HUES64 (cell line): ENCODE results near the gene SPRYD7.
"Not testable (repeated sequence)": the region's sequence is repeated elsewhere in the genome, so short reads cannot be mapped to it uniquely, and the experiment has no call there.

ENCODE experiments used
- H3K27ac ChIP-seq: 2 replicates; pipeline ENCODE4 v1.7.0; 2013; ENCODE audit warnings: low read depth, low read length, inconsistent platforms
- H3K27me3 ChIP-seq: 2 replicates; pipeline ENCODE4 v1.6.1; 2013; ENCODE audit warnings: mild to moderate bottlenecking, low read length; ENCODE audit not compliant: insufficient read depth
- H3K36me3 ChIP-seq: 2 replicates; pipeline ENCODE4 v1.6.1; 2013; ENCODE audit warnings: mild to moderate bottlenecking, low read length; ENCODE audit not compliant: insufficient read depth
- H3K4me1 ChIP-seq: 2 replicates; pipeline ENCODE4 v1.6.1; 2013; ENCODE audit warnings: mild to moderate bottlenecking, low read length, moderate library complexity; ENCODE audit not compliant: insufficient read depth
- H3K4me3 ChIP-seq: 2 replicates; pipeline ENCODE4 v1.5.1; 2013; ENCODE audit warnings: mild to moderate bottlenecking, low read length, moderate library complexity
- H3K9ac ChIP-seq: 2 replicates; pipeline ENCODE4 v1.6.1; 2013; ENCODE audit warnings: mild to moderate bottlenecking, low read depth, low read length
- H3K9me3 ChIP-seq: 2 replicates; pipeline ENCODE4 v1.6.1; 2013; ENCODE audit warnings: low read depth, low read length; ENCODE audit not compliant: insufficient read depth
- WGBS: fragments of 150-250, 120-280 bp; methylation state at CpG from one replicate; pipeline ENCODE4 v1.1.7; 2013; ENCODE audit warnings: missing lambda C conversion rate; 5-methylcytosine and 5-hydroxymethylcytosine counted together

Gene SPRYD7

GRCh38 chr13:49932066-49932465, 4.1 kb downstream of the SPRYD7 start:
- H3K4me3 ChIP-seq: no peak overlapping the region
- no peaks in the 10 kb centered on the region for H3K9me3 ChIP-seq
- no peaks in the 10 kb centered on the region for H3K36me3 ChIP-seq
- no peak overlapping the region for H3K27ac ChIP-seq
- H3K27me3 ChIP-seq: peaks cover 3% of the 10 kb centered on the region; the same call in 1 of the 2 replicates
- WGBS: no CpG with 5 or more reads among the region's 2 CpGs
- H3K4me1 ChIP-seq: peaks cover 6% of the 10 kb centered on the region
- H3K9ac ChIP-seq: no peak overlapping the region

GRCh38 chr13:49927755-49928154, 8.4 kb downstream of the SPRYD7 start:
- H3K4me1 ChIP-seq: no peaks in the 10 kb centered on the region
- H3K27me3 ChIP-seq: no peaks in the 10 kb centered on the region
- H3K4me3 ChIP-seq: no peak overlapping the region
- H3K9me3 ChIP-seq: no peaks in the 10 kb centered on the region
- no peak overlapping the region for H3K27ac ChIP-seq
- 0 out of 2 replicates have a peak, but pooled peaks cover 2% of the 10 kb centered on the region for H3K36me3 ChIP-seq
- WGBS: 88% methylated on average over 2 of the region's 3 CpGs
- H3K9ac ChIP-seq: no peak overlapping the region

- WGBS: 86% methylated on average over 1 of the region's 2 CpGs
- H3K9me3 ChIP-seq: no peaks in the 10 kb centered on the region
- H3K27ac ChIP-seq: no peak overlapping the region
- no peaks in the 10 kb centered on the region for H3K4me1 ChIP-seq
- H3K27me3 ChIP-seq: no peaks in the 10 kb centered on the region
- peaks cover 8% of the 10 kb centered on the region for H3K36me3 ChIP-seq
- no peak overlapping the region for H3K9ac ChIP-seq
- no peak overlapping the region for H3K4me3 ChIP-seq
These were observed 10.2 kb downstream of the SPRYD7 start for GRCh38 chr13:49925881-49926418.

GRCh38 chr13:49922301-49922700, 13.8 kb downstream of the SPRYD7 start:
- H3K27ac ChIP-seq: no peak overlapping the region
- H3K9me3 ChIP-seq: no peaks in the 10 kb centered on the region
- peaks cover 19% of the 10 kb centered on the region for H3K36me3 ChIP-seq
- no peak overlapping the region for H3K4me3 ChIP-seq
- no peaks in the 10 kb centered on the region for H3K4me1 ChIP-seq
- no peak overlapping the region for H3K9ac ChIP-seq
- H3K27me3 ChIP-seq: no peaks in the 10 kb centered on the region

GRCh38 chr13:49920969-49921368, 15.2 kb downstream of the SPRYD7 start:
- H3K4me1 ChIP-seq, H3K27ac ChIP-seq, H3K4me3 ChIP-seq, H3K9me3 ChIP-seq, H3K9ac ChIP-seq, H3K27me3 ChIP-seq: not testable (repeated sequence)
- H3K36me3 ChIP-seq: peaks cover 25% of the 10 kb centered on the region
- 100% methylated on average over 2 of the region's 4 CpGs for WGBS

GRCh38 chr13:49918106-49918505, 18.0 kb downstream of the SPRYD7 start:
- not testable (repeated sequence) for H3K27me3 ChIP-seq, H3K9ac ChIP-seq, H3K4me3 ChIP-seq, H3K9me3 ChIP-seq, H3K4me1 ChIP-seq, H3K27ac ChIP-seq
- WGBS: 96% methylated on average over 8 of the region's 8 CpGs
- H3K36me3 ChIP-seq: peaks cover 28% of the 10 kb centered on the region

GRCh38 chr13:49914947-49915346, 21.2 kb downstream of the SPRYD7 start:
- WGBS: 100% methylated on average over 1 of the region's 1 CpG
- no peaks in the 10 kb centered on the region for H3K4me1 ChIP-seq
- H3K27me3 ChIP-seq: no peaks in the 10 kb centered on the region

GRCh38 chr13:49908637-49909036, 27.5 kb downstream of the SPRYD7 start:
- peaks cover 5% of the 10 kb centered on the region; the same call in 1 of the 2 replicates for H3K9me3 ChIP-seq
- H3K9ac ChIP-seq: no peak overlapping the region
- WGBS: 83% methylated on average over 4 of the region's 5 CpGs
- H3K4me3 ChIP-seq: no peak overlapping the region
- no peaks in the 10 kb centered on the region for H3K36me3 ChIP-seq
- no peaks in the 10 kb centered on the region for H3K27me3 ChIP-seq
- H3K4me1 ChIP-seq: no peaks in the 10 kb centered on the region
- H3K27ac ChIP-seq: no peak overlapping the region

More at GRCh38 chr13:49914947-49915346, 21.2 kb downstream of the SPRYD7 start:
- no peaks in the 10 kb centered on the region for H3K9me3 ChIP-seq
- no peak overlapping the region for H3K4me3 ChIP-seq
- no peak overlapping the region for H3K27ac ChIP-seq
- H3K36me3 ChIP-seq: peaks cover 18% of the 10 kb centered on the region; the same call in 1 of the 2 replicates
- no peak overlapping the region for H3K9ac ChIP-seq

- H3K9ac ChIP-seq: no peak overlapping the region
- peaks cover 5% of the 10 kb centered on the region; the same call in 1 of the 2 replicates for H3K9me3 ChIP-seq
- H3K27me3 ChIP-seq: no peaks in the 10 kb centered on the region
- no peak overlapping the region for H3K27ac ChIP-seq
- H3K36me3 ChIP-seq: no peaks in the 10 kb centered on the region
- H3K4me3 ChIP-seq: no peak overlapping the region
- WGBS: 93% methylated on average over 5 of the region's 5 CpGs
- H3K4me1 ChIP-seq: no peaks in the 10 kb centered on the region
These were observed 31.2 kb downstream of the SPRYD7 start for GRCh38 chr13:49904729-49905456.

- WGBS: 93% methylated on average over 3 of the region's 8 CpGs
- Histone ChIP-seq H3K9ac (no peak overlapping the region), H3K4me1 (no peaks in the 10 kb centered on the region), H3K4me3 (no peak overlapping the region), H3K36me3 (no peaks in the 10 kb centered on the region), H3K27ac (no peak overlapping the region), H3K27me3 (no peaks in the 10 kb centered on the region), H3K9me3 (no peaks in the 10 kb centered on the region)
These were observed 37.3 kb downstream of the SPRYD7 start for GRCh38 chr13:49898792-49899191.

GRCh38 chr13:49897713-49898112, 38.4 kb downstream of the SPRYD7 start:
- Histone ChIP-seq H3K4me3 (no peak overlapping the region), H3K4me1 (no peaks in the 10 kb centered on the region), H3K27me3 (no peaks in the 10 kb centered on the region), H3K36me3 (no peaks in the 10 kb centered on the region), H3K9me3 (no peaks in the 10 kb centered on the region), H3K27ac (no peak overlapping the region), H3K9ac (no peak overlapping the region)
- 90% methylated on average over 2 of the region's 3 CpGs for WGBS
